Transverse colon (tissue), 4 donors: Measurements from ENCODE around the gene SLC25A1. TPM values are rescaled to one million over a fixed set of nuclear protein-coding genes. Genes with fewer than 3 reads are reported as not detected.

ENCODE experiments used
- DNase-seq: peaks from one replicate; pipeline ENCODE4 v3.0.0-alpha.2; 2019
- H3K27ac ChIP-seq, 4 donors: fragments of 200-600 bp; sonication (generic); 2 replicates each; pipeline ENCODE4 v1.5.1; 2016 to 2018; ENCODE audit warnings: inconsistent platforms in 4 of 4
- H3K27me3 ChIP-seq: fragments of 200-600 bp; sonication (generic); 2 replicates; pipeline ENCODE4 v1.5.1; 2017; ENCODE audit warnings: inconsistent platforms
- H3K36me3 ChIP-seq, 4 donors: fragments of 200-600 bp; sonication (generic); 2 replicates each; pipeline ENCODE4 v1.5.1; 2017 to 2019; ENCODE audit warnings: inconsistent platforms in 4 of 4
- H3K4me1 ChIP-seq, 4 donors: fragments of 200-600 bp; sonication (generic); 2 replicates each; pipeline ENCODE4 v1.5.1; 2017 to 2020; ENCODE audit warnings: inconsistent platforms in 4 of 4
- H3K4me3 ChIP-seq, 4 donors: fragments of 200-600 bp; sonication (generic); 1 replicate in 1 of 4; 2 replicates in 3 of 4; pipeline versions ENCODE4 v1.5.1 to v1.6.1; 2017 to 2019; ENCODE audit warnings: inconsistent platforms in 4 of 4
- H3K9me3 ChIP-seq, 2 donors: fragments of 200-600 bp; sonication (generic); 2 replicates each; pipeline ENCODE4 v1.5.1; 2017 to 2019; ENCODE audit warnings: inconsistent platforms in 2 of 2
- EP300 ChIP-seq: sonication (generic); formaldehyde crosslinking; IDR thresholded peaks from one replicate; pipeline ENCODE4 v1.6.1; 2017; ENCODE audit warnings: antibody characterized with exemption, low read depth
- POLR2A ChIP-seq: fragments of 450-650 bp; IDR thresholded peaks from one replicate; pipeline ENCODE4 v1.6.1; 2016; ENCODE audit warnings: antibody characterized with exemption, mild to moderate bottlenecking, moderate library complexity
- POLR2AphosphoS5 ChIP-seq, 3 donors: sonication (generic); formaldehyde crosslinking; IDR thresholded peaks; one replicate each; pipeline ENCODE4 v1.6.1; 2016; ENCODE audit warnings: antibody characterized with exemption in 3 of 3
- WGBS, 2 donors: methylation state at CpG; one replicate each; pipeline ENCODE4 v1.1.5; 2018; ENCODE audit warnings: low coverage in 1 of 2; 5-methylcytosine and 5-hydroxymethylcytosine counted together
- in situ Hi-C, 4 donors: fragments of 200-750 bp; cut with MboI; loops; one replicate each; pipeline versions ENCODE4 v1.15.0 to v1.15.1; 2017; ENCODE audit warnings: low sequenced_read_pairs in 3 of 4, low pct_ligation_motif_present in 1 of 4, low pct_unique_long_range_greater_than_20kb in 1 of 4
- intact Hi-C: fragments of 100-400 bp; cut with DNase I; formaldehyde crosslinking; loops from one replicate; pipeline ENCODE4 v1.15.1; 2023; ENCODE audit warnings: low total_unique reads
- total RNA-seq, 4 donors: library from RNA; depleted of rRNA; stranded (reverse); fragments of >200 nt; gene quantifications; one replicate each; pipeline ENCODE4 v1.1.0, GENCODE V29; 2016
- TF ChIP-seq, protein P1 (sequence below), 5 experiments: fragments of 200-600 bp in 3 of 5; fragments of 450-650 bp in 2 of 5; sonication (generic) in 3 of 5; IDR thresholded peaks; 1 replicate in 2 of 5; 2 replicates in 3 of 5; pipeline ENCODE4 v1.5.1; 2016 to 2017; ENCODE audit warnings: antibody characterized with exemption in 5 of 5, inconsistent platforms in 3 of 5, mild to moderate bottlenecking in 2 of 5, moderate library complexity in 1 of 5

The SLC25A1 gene
- total RNA-seq, 4 donors from 2014 or later = 80.2 to 146 (median 132) TPM

DNA sequence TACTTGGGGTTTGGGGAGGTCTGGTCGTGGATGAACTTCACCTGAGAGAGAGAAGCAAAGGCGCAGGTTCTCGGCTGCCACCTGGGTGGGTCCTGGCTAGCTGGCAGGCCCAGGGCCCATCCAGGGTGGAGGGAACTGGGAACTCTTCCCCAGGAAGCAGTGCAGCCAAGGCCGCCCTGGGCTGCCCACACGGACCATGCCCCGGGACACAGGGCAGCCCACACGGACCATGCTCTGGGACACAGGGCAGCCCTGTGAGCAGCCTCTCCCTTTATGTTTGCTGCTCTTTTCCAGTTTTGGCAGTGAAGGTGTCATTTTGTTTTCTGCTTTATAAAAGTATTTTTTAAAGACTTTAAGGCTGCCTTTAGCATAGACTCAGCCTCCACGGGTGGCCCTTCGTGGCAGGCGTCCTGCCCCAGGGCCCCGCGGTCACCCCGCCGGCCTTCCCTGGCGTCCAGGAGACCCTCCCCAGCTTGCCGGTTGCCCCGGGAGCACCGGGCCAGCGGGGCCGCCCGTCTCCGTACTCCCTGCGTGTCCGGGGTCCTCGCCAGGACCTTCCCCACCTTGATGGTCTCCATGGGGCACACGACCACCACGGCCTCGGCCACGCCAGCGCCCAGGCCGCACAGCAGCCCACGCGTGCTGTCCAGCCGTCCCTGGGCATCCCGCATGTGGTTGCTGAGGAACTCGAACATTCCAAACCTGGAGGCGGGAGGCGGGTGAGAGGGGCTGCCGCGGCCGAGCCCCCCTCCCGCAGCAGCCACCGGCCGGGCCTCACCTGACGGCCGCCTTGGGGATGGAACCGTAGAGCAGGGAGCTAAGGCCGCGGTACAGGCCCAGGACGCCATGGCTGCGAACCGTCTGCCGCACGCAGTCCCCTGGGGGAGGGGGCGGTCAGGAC is 1.1 kb downstream of the SLC25A1 start:
- Histone ChIP-seq H3K4me1 (peaks cover 24 to 46% (median 41%) of the 10 kb centered on the region in 4 donors), H3K27ac (peak overlapping the region; percentile 94 to 97 (median 96))
- in situ Hi-C loops = loop anchor here in 1 of 4 donors (25.0 kb wide), 1 partner anchor 460 kb away; no protein-coding TSS in a partner anchor

DNA sequence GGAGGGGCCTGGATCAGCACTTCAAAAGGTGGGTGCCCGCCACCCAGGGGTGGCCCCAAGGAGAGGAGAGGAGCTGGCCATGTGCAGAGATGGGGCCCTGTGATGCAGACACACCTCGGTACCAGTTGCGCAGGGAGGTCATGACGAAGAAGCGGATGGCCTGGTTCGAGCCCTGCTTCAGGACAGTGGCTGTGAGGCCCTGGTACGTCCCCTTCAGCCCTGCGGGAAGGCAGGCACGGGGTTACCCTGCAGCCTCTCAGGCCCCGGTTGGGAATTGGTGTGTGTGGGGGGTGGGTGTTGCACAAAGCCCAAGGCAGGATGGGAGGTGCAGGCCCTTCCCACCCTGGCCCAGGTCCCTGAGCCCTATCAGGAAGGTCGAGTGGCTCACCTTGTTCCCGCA is 1.8 kb downstream of the SLC25A1 start:
- no peaks in the 10 kb centered on the region for H3K36me3 ChIP-seq
- DNase-seq = no peak
- H3K27me3 ChIP-seq = no peaks in the 10 kb centered on the region
- intact Hi-C loops (no loop called here), in situ Hi-C loops (loop anchor here in 1 of 4 donors (25.0 kb wide), 1 partner anchor 461 kb away; no protein-coding TSS in a partner anchor)
- no peaks in the 10 kb centered on the region for H3K9me3 ChIP-seq
- TF ChIP-seq, protein P1, sequence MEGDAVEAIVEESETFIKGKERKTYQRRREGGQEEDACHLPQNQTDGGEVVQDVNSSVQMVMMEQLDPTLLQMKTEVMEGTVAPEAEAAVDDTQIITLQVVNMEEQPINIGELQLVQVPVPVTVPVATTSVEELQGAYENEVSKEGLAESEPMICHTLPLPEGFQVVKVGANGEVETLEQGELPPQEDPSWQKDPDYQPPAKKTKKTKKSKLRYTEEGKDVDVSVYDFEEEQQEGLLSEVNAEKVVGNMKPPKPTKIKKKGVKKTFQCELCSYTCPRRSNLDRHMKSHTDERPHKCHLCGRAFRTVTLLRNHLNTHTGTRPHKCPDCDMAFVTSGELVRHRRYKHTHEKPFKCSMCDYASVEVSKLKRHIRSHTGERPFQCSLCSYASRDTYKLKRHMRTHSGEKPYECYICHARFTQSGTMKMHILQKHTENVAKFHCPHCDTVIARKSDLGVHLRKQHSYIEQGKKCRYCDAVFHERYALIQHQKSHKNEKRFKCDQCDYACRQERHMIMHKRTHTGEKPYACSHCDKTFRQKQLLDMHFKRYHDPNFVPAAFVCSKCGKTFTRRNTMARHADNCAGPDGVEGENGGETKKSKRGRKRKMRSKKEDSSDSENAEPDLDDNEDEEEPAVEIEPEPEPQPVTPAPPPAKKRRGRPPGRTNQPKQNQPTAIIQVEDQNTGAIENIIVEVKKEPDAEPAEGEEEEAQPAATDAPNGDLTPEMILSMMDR (IDR thresholded peaks at IDR 0.05) = no peak
- no peak for TF ChIP-seq POLR2AphosphoS5 (IDR thresholded peaks at IDR 0.05)
- TF ChIP-seq EP300 = no peak
- H3K4me3 ChIP-seq = no peak overlapping the region
- peaks cover 27 to 51% (median 46%) of the 10 kb centered on the region in 4 donors for H3K4me1 ChIP-seq
- 77% methylated on average over 7 of the region's 12 CpGs; no CpG with 5 or more reads in 1 of the 2 donors for WGBS, 2 donors
- peak overlapping the region in 2 of 4 donors; percentile 96 to 97 for H3K27ac ChIP-seq

More for the DNA sequence above, 1.1 kb downstream of the SLC25A1 start:
- Histone ChIP-seq H3K9me3 (no peaks in the 10 kb centered on the region), H3K4me3 (peak overlapping the region; percentile 87 to 92 (median 88)), H3K36me3 (no peaks in the 10 kb centered on the region), H3K27me3 (no peaks in the 10 kb centered on the region)
- TF ChIP-seq POLR2AphosphoS5 (IDR thresholded peaks at IDR 0.05) = no peak
- TF ChIP-seq, protein P1 (IDR thresholded peaks at IDR 0.05) = no peak
- no peak for TF ChIP-seq EP300
- DNase-seq = no peak
- WGBS, 2 donors = 37 to 69% methylated on average over 2 to 37 of the region's 55 CpGs
- intact Hi-C loops = no loop called here

DNA sequence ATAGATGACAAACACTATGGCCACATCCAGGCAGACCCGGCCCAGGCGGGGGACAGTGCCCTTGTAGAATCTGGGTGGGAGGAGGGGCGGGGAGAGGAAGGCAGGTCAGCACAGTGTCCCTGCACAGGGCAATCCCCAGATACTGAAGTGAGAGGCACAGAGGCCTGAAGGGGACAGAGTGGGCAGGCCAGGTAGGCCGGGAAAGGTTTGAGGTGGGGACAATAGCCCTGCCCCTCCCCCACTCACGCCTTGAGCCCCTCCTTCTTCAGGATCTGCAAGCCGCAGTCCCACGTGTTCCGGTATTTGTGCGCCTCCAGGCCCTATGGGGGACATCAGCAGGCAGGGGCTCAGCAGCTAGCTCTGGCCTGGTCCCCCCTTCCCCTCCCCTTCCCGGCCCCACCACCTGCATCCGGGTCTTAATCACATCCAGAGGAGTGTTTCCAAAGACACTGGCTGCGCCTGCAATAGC is 2.3 kb downstream of the SLC25A1 start:
- Histone ChIP-seq H3K4me3 (no peak overlapping the region), H3K27me3 (no peaks in the 10 kb centered on the region), H3K4me1 (peaks cover 27 to 51% (median 46%) of the 10 kb centered on the region in 4 donors), H3K36me3 (no peaks in the 10 kb centered on the region), H3K9me3 (no peaks in the 10 kb centered on the region), H3K27ac (no peak overlapping the region)
- intact Hi-C loops = no loop called here
- TF ChIP-seq POLR2A (no peak), EP300 (no peak), POLR2AphosphoS5 (IDR thresholded peaks at IDR 0.05) (no peak)
- TF ChIP-seq, protein P1 (IDR thresholded peaks at IDR 0.05) = no peak
- DNase-seq = no peak
- in situ Hi-C loops = loop anchor here in 1 of 4 donors (25.0 kb wide), 1 partner anchor 461 kb away; no protein-coding TSS in a partner anchor
- 67% methylated on average over 12 of the region's 12 CpGs; no CpG with 5 or more reads in 1 of the 2 donors for WGBS, 2 donors

DNA sequence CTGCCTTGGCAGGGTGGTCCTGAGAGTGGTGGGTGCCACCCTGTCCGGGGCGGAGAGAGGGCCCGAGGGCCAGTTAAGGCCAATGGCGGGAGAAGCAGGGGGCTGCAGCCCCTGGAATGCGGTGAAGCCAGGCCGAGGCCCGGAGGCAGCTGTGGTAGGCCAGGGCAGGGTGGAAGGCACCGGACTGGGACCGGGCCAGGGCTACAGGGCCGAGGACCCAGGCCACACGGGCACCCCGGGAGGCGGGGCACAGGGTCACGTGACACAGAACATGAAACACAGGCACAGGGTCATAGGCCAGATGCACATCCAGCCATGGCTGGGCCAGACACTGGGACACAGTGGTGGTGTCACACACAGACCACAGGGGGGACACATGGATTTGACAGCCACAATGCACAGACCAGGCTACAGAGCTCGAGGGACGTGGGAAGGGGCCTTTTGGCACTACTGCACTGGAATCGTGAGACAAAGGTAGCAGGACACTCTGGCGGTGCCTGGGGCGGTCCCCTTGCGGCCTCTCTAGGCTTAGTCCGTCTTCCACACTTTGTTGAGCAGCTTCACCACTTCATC is 2.8 kb downstream of the SLC25A1 start:
- H3K36me3 ChIP-seq = no peaks in the 10 kb centered on the region
- in situ Hi-C loops (loop anchor here in 1 of 4 donors (25.0 kb wide), 1 partner anchor 462 kb away; no protein-coding TSS in a partner anchor), intact Hi-C loops (no loop called here)
- 85% methylated on average over 16 of the region's 21 CpGs; no CpG with 5 or more reads in 1 of the 2 donors for WGBS, 2 donors
- no peaks in the 10 kb centered on the region for H3K9me3 ChIP-seq
- no peak for DNase-seq
- H3K27me3 ChIP-seq = no peaks in the 10 kb centered on the region
- no peak overlapping the region for H3K27ac ChIP-seq
- H3K4me1 ChIP-seq = peaks cover 27 to 54% (median 49%) of the 10 kb centered on the region in 4 donors
- H3K4me3 ChIP-seq = no peak overlapping the region
- TF ChIP-seq POLR2A (no peak), EP300 (no peak), POLR2AphosphoS5 (IDR thresholded peaks at IDR 0.05) (no peak)
- TF ChIP-seq, protein P1 (IDR thresholded peaks at IDR 0.05) = no peak
